ENCODE data around the gene RAMACL.

- TF ChIP-seq POLR2A (IDR thresholded peaks at IDR 0.05), result no peak
- no peak for TF ChIP-seq CTCF (IDR thresholded peaks at IDR 0.05)
These were observed 32.6 kb upstream of the RAMACL start for GRCh38 chr6:166618866-166619761.
